GM19463 (cell line): ENCODE results near the gene PRSS23.

Experiments
- ATAC-seq: cut with Tn5 transposase; IDR thresholded peaks from one replicate; pipeline ENCODE4 v1.9.1; 2021; ENCODE audit warnings: mild to moderate bottlenecking, moderate library complexity; ENCODE audit not compliant: unreplicated experiment

PRSS23 gene

DNA sequence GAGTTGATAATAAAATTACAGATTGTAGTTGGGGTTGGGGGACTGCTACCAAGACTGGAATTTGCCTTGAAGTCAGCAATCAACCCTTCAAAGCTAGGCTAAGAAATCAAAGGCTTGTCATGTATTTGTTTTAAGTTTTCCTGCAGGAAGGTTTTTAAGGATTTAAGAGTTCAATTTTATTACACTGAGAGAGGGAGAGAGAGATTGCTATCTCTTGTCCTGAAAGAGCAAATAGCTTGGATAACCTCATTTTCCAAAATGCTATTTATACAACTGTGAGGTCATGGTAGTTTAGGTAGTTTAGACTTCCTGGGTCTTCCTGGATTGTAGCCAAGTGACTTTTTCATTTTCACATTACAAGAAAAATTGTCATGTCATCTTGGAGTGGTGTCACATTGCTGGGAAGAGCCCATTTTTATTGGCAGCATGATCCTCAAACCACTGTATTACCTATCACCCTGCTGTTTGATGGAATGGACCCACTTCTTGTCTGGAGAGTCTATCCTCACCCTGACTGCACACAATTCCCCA is 10.1 kb upstream of the PRSS23 start:
- no peak for ATAC-seq

DNA sequence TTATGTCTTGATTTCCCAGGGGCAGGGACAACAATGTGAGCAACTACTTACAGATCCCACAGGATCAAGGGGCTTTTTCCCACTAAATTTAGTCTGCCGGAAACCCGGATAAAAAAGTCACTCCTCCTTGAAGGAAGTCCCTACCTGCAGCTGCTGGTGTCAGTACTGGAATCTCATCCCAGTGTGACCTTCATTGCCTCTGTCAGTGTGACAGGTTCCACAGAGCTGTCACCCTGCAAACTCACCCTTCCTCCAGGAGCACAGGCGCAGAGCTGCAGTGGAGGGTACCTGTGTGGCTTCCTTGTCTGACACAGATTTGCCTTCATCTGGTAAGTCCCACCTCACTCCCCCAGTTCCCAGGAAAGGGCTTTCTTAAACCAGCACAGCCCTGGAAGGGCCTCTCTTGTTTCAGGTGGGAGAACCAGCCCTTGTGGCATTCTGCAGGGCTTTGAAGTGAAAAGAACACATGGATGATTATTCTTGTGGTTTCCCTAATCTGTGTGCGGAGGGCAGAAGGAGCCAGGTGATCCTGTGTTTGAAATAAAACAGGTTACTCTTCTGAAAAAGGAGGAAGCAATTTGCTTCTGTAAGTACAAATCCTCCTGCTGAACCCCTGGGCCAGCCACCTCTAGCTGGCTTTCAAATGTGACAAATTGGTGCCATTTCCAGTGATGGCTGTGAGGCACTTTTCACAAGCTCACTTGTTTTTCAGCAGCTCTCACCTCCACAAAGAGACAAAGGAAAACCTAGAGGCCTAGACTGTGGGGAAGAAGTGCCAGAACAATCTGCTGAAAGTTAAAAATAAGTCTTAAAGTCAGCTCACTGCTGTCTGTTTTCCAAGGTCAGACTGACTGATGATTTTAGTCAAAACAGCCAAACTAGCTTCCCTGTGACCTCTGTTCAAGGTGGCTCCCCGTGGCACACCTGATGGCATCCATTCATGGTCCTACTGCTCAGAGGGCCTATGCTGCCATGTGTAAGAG is 9.2 kb upstream of the PRSS23 start:
- ATAC-seq, result no peak

DNA sequence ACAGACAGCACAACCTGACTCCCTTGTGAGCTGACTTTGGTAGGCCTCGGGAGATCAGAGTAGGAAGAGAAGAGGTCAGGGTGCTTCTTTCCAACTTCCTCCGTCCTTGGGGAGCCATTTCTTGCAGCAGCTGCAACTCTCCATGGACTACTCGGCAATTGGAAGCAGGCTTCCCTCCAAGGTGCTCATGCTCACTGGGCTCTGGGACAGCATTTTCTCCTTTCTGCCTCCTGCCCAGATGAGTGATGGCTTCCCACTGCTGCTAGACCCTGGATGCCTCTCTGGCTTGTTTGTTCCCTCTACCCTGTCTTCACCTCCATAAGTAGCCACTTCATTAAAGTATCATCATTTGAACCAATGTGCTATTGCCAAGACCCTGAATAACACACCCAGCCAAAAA is 8.2 kb upstream of the PRSS23 start:
- ATAC-seq, result no peak

DNA sequence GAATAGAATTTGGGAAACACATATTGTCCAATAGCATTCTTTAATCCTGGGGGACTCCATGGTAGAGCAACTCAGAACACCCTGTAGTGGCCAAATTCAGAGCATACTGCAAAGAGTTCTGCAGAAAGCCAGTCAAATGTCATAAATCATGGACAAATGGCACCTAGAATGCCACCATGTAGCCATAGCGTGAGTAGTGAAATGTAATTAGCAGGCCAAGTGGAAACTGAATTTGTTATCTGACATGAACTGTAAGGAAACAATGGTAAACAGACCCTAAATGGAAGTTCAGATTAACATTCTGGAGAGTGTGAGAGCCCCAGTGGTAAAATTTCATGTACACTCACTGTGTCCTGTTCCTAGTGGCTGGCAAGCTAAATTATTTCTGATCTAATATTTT is 7.0 kb upstream of the PRSS23 start:
- no peak for ATAC-seq

DNA sequence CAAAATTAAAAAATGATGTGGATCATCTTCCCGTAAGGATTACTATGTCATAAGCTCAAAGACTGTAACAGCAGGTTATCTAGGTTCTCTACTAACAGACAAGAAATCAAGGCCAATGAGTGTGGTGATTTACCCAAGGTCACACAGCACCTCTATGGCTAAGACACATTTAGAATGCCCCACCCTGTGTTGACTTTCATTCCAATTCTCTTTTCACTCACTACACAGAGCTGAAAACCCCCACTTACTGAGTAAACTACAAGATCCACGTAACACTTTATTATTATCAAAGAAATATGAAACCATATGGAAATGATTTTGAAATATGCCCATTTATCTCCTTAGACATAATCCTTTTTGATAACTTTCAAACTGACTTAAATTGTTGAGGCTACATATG is 4.8 kb upstream of the PRSS23 start:
- no peak for ATAC-seq

DNA sequence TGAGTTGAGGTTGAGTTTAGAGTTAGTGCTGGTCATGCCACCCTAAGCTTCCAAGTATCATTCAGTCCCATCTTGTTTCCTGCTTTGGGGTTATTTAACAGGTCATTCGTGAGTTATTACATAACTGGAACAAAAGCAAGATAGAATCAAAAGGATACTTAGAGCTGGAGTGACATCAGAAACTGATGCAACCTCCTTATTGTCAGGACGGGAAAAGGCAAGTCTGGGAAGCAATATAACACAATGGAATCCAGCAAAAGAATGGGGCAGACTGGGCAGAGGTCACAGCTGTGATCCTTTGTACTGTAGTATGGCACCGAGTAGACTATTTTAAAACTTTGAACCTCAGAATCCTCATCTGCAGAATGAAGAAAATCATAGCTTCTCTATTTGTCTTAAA is 4.4 kb upstream of the PRSS23 start:
- no peak for ATAC-seq

DNA sequence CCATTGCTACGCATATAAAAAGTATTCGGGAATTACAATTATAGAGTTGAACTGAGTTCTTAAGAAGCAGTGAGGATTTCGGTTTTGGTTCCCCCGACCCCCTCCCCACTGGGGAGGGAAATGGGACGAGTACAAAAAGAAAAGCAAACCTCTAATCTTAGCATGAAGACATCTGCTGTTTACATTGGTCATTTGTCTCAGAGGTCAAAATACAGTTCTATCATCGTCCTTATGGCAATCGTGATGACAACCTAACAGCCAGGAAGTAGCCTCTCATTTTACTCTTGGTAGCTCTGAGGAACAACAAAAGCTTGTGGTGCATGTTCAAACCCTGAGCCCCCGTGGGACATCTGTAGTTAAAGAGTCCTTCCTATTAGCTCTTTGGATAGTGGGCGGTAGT is 3.2 kb upstream of the PRSS23 start:
- ATAC-seq, result no peak

DNA sequence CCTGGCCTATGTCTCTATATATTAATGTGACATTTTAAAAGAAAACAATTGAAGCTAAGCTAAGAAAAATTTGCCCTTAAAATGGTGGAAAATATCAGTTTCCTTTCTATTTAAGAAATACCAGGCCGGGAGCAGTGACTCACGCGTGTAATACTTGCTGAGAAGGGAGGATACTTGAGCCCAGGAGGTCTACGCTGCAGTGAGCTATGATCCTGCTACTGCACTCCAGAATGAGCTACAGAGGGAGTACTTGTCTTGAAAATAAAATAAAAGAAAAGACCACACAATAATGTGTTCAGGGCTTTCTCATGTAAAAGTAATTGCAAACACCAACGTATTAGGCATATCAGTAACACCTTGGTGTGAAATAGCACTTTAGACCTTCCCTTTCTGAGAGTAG is 1.4 kb upstream of the PRSS23 start:
- ATAC-seq, result no peak

DNA sequence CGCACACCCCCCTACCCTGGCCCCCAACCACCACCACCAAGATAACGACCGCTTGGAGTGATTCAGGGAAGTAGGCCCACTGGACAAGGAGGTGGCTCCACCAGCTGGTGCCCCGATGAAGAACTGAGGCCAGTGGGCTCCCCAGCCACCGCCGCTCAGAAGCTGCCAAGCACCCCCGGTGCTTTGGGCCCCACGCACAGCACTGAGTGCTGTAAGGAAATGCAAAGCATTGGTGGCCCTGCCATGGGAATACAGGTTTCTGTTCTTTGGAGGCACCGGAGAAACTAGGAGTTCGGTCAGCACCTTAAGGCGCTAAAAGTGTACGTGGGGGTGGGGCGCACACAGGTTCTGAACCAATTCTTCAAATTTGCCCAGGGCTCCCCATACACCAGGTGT is 664 bp upstream of the PRSS23 start:
- no peak for ATAC-seq

DNA sequence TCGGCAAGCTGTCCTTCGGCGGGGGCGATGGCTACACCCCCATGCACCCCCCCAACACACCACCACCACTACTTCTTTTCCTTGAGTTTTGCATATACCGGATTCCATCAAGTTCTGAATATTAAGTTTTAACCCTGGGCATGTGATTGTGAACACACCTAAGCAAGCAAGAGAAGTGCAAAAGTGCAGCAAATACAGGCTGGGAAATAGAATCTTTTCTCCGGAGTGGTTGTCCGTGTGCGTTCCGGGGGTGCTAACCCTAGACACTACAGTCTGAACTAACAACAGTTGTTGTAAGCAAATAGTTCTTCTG is 574 bp downstream of the PRSS23 start:
- ATAC-seq, result no peak

DNA sequence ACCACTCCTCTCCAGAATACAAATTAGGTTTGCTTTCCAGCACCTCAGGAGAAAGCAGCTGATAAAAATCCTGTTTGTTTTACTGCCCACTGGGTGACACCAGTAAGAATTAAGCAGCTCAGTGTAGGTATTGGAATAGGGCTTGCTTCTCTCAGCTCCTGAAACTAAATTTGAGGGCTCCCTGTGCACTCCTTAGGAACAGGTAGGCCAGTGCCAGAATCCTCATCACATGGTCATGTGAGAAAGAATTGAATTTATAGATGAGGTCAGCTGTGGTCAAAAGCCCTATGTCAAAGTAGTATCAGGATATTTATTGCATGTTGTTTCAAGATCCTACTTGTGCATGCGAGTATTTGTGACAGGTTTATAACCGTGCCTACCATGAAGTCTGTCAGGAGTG is 1.0 kb downstream of the PRSS23 start:
- no peak for ATAC-seq

DNA sequence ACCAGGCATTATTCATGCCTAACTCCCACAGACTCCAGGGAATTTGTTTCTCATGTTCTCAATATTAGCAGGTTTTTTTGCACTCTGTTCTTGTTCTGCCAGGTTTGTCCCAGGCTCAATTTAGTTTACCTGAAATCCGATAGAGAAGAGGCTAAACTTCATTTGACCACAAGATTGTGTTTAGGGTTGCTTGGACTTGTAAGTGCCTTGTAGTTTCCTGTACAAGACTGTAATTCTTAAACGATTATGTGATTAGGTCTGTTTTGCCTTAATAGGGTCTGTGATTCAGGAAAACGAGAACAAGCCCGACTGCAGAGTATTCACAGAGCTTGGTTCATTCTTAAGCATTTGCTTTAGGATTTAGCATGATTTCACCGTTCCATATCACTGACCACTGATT is 1.8 kb downstream of the PRSS23 start:
- ATAC-seq, result no peak

DNA sequence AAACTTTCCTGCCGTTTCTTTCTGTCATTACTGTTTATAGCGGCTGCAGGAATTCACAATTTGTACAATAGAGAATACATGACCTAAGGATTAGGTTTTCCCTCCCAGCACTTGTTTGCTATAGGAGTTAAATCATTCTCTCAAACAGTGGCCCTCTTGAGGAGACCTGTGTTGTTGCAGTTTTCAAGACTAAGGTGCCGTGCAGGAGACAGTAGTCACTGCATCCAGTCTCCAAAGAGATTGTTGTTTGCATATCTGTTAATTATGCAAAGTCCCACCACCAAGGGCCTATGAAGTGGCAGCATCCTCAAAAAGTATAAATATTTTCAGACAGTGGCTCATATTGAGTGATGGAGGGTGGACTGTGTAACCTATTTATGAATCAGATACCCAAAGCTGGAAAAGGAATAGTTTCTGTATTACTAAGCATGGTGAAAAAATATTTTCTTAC is 2.3 kb downstream of the PRSS23 start:
- no peak for ATAC-seq

DNA sequence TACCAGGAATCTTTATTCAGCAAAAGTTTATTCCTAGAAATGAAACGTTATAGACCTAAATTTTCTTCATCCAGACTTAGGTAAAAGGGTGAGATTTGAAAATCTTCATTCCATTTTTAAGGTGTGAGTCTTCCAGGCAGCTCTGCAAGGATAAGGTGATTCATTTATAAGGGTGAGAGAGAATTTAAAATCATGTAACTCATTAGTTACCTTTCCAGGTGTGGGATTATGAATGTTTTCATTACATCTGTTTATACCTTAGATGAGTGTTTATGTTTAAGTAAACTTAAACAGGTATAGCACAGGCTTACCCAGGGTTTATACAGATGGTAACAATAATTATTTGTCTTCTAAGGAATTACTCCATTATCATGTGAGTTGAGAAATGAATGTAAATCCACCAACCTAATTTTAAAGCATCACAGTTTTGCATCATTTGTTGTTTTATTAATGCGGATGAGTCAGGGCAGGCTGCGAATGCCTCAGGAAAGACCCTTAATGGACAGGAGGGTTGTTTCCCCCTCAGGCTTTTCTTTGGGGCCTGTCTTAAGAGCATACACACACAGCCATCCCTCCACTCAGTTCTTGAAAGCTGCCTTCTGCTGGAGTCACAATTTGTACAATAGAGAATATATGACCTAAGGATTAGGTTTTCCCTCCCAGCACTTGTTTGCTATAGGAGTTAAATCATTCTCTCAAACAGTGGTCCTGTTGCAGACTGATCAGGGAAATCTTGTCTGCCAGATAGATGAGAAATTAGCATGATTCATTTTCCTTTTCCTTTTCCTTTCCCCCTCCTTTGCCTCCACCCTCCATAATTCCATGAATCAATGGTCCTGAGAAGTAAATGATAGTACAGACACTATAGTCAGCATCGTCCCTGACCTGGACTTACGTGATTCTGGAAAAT is 3.0 kb downstream of the PRSS23 start:
- ATAC-seq, result no peak

DNA sequence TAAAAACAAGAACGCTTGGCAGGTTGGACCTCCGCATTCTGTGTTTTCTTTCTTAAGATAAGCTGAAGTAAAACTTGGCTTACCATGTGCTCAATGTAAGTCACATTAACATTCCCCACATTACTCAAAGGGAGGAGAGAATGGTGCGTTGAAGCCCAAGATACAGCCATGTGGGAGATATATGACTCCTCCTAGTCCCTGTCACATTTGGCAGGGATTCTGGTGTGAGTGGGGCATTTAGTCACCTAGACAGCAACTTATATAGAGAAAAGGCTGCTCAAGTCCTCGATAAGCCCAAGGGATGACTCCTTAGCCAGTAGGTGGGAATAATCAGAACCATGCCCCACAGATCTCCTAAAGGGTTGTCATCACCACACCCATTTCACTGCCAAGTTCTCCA is 4.6 kb downstream of the PRSS23 start:
- no peak for ATAC-seq

DNA sequence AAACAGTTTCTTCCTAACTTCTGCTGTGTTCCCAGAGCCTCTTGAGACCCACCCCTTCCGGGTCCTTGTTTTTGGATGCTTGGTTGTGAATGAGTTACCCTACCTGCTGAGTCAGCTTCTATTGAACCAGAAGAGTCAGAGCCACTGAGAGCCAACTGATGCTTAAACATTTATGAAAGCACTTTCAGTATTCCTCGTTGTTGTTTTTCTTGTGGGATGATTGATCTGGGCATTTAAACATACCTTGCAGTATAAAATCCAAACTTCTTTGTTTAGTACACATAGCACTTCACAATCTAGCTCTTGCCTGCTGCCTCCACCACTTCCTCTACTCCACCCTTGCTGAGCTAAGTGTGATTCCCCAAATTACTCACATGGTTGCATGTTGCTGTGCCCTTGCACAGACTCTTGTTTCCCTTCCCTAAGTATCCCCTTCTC is 5.5 kb downstream of the PRSS23 start:
- ATAC-seq, result peak; percentile 95

DNA sequence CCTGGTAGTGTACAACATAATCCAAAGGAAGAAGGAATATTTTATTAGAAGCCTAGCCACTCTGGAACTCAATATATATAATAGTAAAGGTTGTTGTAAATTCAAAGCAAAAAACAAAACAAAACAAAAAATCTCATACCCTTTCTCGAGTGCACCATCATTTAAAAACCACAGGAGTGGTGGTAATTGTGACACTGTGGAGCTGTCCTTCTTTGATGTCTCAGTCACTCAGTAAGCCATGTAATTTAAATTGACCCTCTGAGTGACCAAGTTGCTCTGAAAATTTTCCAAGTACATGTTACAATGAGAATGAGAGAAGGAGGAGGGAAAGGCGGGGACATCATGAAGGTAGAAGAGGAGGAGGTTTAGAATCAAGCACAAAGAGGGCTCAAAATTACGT is 6.6 kb downstream of the PRSS23 start:
- no peak for ATAC-seq

DNA sequence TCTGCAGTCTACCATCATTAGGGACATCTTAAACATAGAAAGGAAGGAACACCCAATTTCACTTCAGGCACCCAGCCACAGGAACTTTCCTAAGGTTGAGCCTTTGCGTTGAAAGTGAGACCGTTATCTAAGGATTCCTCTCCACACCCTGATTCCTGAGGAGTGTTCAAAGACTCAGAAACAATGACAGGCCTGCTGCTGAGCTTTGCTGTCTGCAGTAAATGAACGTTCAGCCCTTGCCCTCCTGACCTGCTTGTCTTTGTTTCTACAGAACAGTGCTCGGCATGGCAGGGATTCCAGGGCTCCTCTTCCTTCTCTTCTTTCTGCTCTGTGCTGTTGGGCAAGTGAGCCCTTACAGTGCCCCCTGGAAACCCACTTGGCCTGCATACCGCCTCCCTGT is 7.0 kb downstream of the PRSS23 start:
- no peak for ATAC-seq

DNA sequence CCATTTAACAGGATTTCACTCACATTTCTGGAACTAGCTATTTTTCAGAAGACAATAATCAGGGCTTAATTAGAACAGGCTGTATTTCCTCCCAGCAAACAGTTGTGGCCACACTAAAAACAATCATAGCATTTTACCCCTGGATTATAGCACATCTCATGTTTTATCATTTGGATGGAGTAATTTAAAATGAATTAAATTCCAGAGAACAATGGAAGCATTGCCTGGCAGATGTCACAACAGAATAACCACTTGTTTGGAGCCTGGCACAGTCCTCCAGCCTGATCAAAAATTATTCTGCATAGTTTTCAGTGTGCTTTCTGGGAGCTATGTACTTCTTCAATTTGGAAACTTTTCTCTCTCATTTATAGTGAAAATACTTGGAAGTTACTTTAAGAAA is 9.2 kb downstream of the PRSS23 start:
- no peak for ATAC-seq

DNA sequence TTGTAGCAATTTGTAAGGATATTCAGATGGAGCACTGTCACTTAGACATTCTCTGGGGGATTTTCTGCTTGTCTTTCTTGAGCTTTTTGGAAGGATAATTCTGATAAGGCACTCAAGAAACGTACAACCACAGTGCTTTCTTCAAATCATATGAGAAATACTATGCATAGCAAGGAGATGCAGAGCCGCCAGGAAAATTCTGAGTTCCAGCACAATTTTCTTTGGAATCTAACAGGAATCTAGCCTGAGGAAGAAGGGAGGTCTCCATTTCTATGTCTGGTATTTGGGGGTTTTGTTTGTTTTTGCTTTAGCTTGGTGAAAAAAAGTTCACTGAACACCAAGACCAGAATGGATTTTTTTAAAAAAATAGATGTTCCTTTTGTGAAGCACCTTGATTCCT is 9.9 kb downstream of the PRSS23 start:
- no peak for ATAC-seq

DNA sequence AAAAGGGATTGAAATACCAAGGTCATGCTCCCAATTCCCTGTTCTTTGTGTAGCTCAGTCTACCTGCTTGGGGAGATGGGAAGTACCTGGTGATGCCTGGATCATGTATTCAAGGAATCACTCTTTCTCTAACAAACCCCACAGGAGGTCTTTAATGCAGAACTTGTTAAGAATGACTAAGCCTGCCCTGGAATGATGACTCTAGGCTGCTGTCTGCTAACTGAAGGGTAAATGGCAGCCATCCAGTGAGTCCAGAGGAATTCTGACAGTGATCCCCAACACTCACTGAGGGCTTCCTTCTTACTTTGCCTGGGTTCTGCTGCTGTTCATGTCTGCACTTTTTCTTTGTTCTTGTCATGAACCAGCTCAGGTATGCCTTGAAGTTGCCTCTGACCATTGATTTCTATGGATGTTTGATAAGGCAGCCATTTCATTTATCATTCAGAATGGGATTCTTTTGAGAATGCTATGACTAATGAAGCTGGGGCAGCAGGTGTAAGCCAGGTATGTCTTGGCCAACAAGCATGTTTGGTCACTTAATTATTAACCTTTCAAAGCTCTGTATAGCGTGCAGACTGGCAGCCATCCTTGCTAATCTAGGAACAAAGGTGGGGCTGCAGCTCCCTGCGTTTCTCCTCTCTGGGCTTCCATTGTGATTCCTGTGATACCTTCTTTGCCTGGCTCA is 11.4 kb downstream of the PRSS23 start:
- ATAC-seq, result no peak
